Activated T-cell treated with anti-CD3 and anti-CD28 coated beads, Interleukin-2, amount 50 U/mL, for 4 hours (primary cell): ENCODE results near the gene CGB5. TPM values are rescaled to one million over a fixed set of nuclear protein-coding genes. Genes with fewer than 3 reads are reported as not detected.
"Not testable (repeated sequence)": the region's sequence is repeated elsewhere in the genome, so short reads cannot be mapped to it uniquely, and the experiment has no call there.

ENCODE experiments used
- ATAC-seq, 2 donors: fragments of 200-7000 bp; cut with Tn5 transposase; one replicate each; pipeline ENCODE4 v1.10.0; 2021
- DNase-seq: peaks from one replicate; pipeline ENCODE4 v3.0.0-alpha.2; 2020
- H3K27me3 Mint-ChIP-seq: one replicate; pipeline ENCODE4 v1.8.0; 2021; ENCODE audit warnings: low read depth, mixed read lengths
- H3K36me3 Mint-ChIP-seq: one replicate; pipeline ENCODE4 v1.8.0; 2022; ENCODE audit warnings: mixed read lengths; ENCODE audit not compliant: insufficient read depth
- H3K4me1 Mint-ChIP-seq: one replicate; pipeline ENCODE4 v1.8.0; 2021; ENCODE audit warnings: low read depth, mixed read lengths
- H3K4me3 Mint-ChIP-seq: one replicate; pipeline ENCODE4 v1.8.0; 2021; ENCODE audit warnings: mild to moderate bottlenecking, moderate library complexity, mixed read lengths
- H3K9me3 Mint-ChIP-seq: one replicate; pipeline ENCODE4 v1.8.0; 2021; ENCODE audit warnings: mixed read lengths
- total RNA-seq, 3 donors: library from RNA; stranded (reverse); gene quantifications; one replicate each; pipeline ENCODE4 v1.2.1, GENCODE V29; 2021

CGB5 gene
- total RNA-seq, 3 donors from 2014 or later = not detected

DNA sequence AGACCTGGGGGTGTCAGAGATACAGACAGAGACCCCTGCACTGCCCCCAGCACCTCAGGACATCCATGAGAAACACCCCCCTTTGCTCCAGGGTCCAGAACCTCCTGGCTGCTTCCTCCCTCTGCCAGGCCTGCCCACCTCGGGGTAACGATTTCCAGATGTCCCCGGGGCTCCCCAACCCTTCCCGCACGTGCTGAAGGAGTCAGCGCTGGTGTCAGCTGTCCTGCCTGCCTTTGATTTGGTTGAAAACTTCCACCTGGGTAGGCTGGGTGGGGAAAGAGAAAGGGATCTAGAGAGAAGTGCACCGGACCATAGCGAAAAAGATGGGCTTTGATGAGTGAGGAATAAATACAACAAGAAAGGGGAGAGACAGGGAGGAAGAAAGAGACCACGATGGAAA, 15.4 kb downstream of the CGB5 start:
- Mint-ChIP-seq H3K27me3 (peaks cover 57% of the 10 kb centered on the region), H3K4me1 (peaks cover 22% of the 10 kb centered on the region), H3K36me3 (no peaks in the 10 kb centered on the region), H3K9me3 (no peaks in the 10 kb centered on the region), H3K4me3 (no peak overlapping the region)
- no peak for DNase-seq
- ATAC-seq = no peak

GRCh38 chr19:49061000-49061399, 17.4 kb downstream of the CGB5 start:
- Mint-ChIP-seq H3K27me3 (peaks cover 68% of the 10 kb centered on the region), H3K4me3 (no peak overlapping the region)
- ATAC-seq = no peak

DNA sequence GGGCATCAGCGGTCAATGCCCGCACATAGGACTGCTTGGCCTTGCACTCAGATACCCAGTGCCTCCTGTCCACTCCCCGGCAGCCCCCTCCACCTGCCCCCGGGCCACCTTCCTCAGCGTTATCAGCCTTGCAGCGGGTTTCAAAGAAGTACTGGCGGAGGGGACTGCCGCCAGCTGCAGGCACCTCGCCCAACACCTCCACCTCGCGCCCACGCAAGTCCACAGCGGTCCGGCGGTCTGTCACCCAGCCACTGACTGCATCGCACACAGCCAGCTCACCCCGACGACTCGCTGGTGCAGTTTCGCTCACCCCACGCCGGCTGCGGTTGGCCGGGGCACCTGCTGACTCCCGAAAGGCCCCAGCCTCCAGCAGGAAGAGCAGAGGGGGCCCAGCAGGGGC, 17.8 kb downstream of the CGB5 start:
- Mint-ChIP-seq H3K9me3 (no peaks in the 10 kb centered on the region), H3K36me3 (no peaks in the 10 kb centered on the region), H3K4me3 (no peak overlapping the region), H3K4me1 (peaks cover 16% of the 10 kb centered on the region), H3K27me3 (peaks cover 71% of the 10 kb centered on the region)
- ATAC-seq = no peak
- DNase-seq = no peak

More at GRCh38 chr19:49061000-49061399, 17.4 kb downstream of the CGB5 start:
- Mint-ChIP-seq H3K4me1 (peaks cover 20% of the 10 kb centered on the region), H3K36me3 (no peaks in the 10 kb centered on the region), H3K9me3 (no peaks in the 10 kb centered on the region)
- DNase-seq = no peak

GRCh38 chr19:49064029-49064629, 20.5 kb downstream of the CGB5 start:
- H3K27me3 Mint-ChIP-seq = peaks cover 72% of the 10 kb centered on the region
- no peak overlapping the region for H3K4me3 Mint-ChIP-seq
- DNase-seq = no peak
- no peaks in the 10 kb centered on the region for H3K9me3 Mint-ChIP-seq
- ATAC-seq = no peak
- no peaks in the 10 kb centered on the region for H3K4me1 Mint-ChIP-seq
- no peaks in the 10 kb centered on the region for H3K36me3 Mint-ChIP-seq

- no peaks in the 10 kb centered on the region for H3K36me3 Mint-ChIP-seq
- H3K4me3 Mint-ChIP-seq = no peak within 1 kb of the TSS
- no peaks in the 10 kb centered on the region for H3K9me3 Mint-ChIP-seq
Observed at GRCh38 chr19:49064768-49065611, 21.3 kb downstream of the CGB5 start, which contains the start of gene NTF4. Gene NTF4, minus strand, starts transcription at chr19:49064818. Its CDS starts 2,821 bp downstream, at chr19:49061997.

DNA sequence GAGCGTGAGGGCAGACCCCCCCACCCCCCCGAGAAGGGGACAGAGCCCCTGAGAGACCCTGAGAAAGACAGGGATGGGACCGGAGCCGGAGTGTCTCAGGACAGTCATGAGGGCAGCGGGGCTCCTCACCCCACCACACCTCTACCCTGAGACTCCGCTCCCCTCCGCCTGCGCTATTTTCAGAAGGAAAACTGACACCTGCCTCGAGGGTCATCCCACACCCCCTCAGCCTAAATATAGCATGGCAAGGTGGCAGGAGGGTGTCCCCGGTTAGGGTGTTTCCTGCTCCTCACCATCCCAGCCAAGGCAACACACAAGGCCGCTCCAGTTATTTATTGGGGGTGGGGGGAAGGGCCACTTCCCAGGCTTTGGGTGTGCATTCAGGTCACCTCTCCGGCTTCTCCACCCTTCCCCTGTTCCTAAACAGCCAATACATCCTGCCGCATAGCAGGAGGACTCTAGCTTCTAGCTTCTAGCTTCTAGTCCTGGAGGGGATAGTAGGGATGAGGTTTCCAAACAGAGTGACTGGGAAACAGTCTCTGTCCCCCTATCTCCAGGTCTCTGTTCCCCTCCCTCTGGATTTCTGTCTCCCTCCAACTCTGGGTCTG, 22.4 kb downstream of the CGB5 start:
- no peak for ATAC-seq
- Mint-ChIP-seq H3K27me3 (peaks cover 78% of the 10 kb centered on the region), H3K4me3 (no peak overlapping the region), H3K9me3 (no peaks in the 10 kb centered on the region), H3K36me3 (peaks cover 2% of the 10 kb centered on the region), H3K4me1 (no peaks in the 10 kb centered on the region)
- no peak for DNase-seq

More at GRCh38 chr19:49064768-49065611, 21.3 kb downstream of the CGB5 start, which contains the start of gene NTF4:
- DNase-seq (no peak), ATAC-seq (peak; percentile 41 to 42)
- Mint-ChIP-seq H3K4me1 (no peaks in the 10 kb centered on the region), H3K27me3 (peaks cover 74% of the 10 kb centered on the region)

- ATAC-seq (no peak), DNase-seq (no peak)
- Mint-ChIP-seq H3K36me3 (peaks cover 2% of the 10 kb centered on the region), H3K9me3 (no peaks in the 10 kb centered on the region), H3K4me1 (peaks cover 2% of the 10 kb centered on the region), H3K4me3 (no peak overlapping the region), H3K27me3 (peaks cover 80% of the 10 kb centered on the region)
Observed at GRCh38 chr19:49067554-49067953, 23.9 kb downstream of the CGB5 start.

- no peaks in the 10 kb centered on the region for H3K9me3 Mint-ChIP-seq
- ATAC-seq (no peak), DNase-seq (no peak)
- peaks cover 11% of the 10 kb centered on the region for H3K4me1 Mint-ChIP-seq
- H3K4me3 Mint-ChIP-seq = no peak overlapping the region
- H3K36me3 Mint-ChIP-seq = peaks cover 2% of the 10 kb centered on the region
- H3K27me3 Mint-ChIP-seq = peaks cover 82% of the 10 kb centered on the region
Observed at GRCh38 chr19:49069026-49069425, 25.4 kb downstream of the CGB5 start.

GRCh38 chr19:49070416-49070815, 26.8 kb downstream of the CGB5 start:
- ATAC-seq (no peak), DNase-seq (no peak)
- Mint-ChIP-seq H3K9me3 (no peaks in the 10 kb centered on the region), H3K4me3 (no peak overlapping the region), H3K4me1 (peaks cover 11% of the 10 kb centered on the region), H3K36me3 (peaks cover 2% of the 10 kb centered on the region), H3K27me3 (peaks cover 80% of the 10 kb centered on the region)

DNA sequence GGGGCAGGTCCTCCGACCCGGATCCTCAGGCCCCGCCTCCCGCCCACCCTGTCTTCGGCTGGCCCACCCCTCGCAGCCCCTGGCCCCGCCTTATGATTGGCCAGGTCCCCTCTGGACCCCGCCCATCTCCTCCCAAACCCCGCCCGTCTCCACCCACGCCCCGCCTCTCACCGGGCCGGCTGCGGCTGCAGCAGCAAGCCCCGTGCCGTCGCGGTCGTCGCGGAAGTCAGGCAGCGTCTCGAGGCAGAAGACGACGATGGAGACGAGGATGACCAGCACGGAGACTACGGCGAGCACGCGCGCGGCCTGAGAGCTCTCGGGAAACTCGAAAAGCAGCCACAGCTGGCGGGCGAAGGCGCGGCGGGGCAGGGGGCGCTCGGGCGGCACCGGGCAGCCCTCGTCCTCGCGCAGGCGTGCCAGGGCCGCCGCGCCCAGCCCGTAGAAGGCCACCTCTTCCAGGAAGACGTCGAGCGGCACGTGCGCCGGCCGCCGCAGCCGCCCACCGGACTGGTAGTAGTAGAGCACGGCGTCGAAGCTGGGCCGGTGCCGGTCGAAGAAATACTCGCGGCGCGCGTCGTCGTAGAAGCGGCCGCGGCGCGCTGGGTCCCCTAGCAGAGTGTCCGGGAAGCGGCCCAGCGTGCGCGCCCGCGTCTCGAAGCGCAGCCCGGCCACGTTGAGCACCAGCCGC, 28.4 kb downstream of the CGB5 start:
- Mint-ChIP-seq H3K36me3 (peaks cover 2% of the 10 kb centered on the region), H3K4me1 (peaks cover 11% of the 10 kb centered on the region), H3K9me3 (no peaks in the 10 kb centered on the region), H3K27me3 (peaks cover 78% of the 10 kb centered on the region), H3K4me3 (no peak overlapping the region)
- DNase-seq (peak; percentile 35), ATAC-seq (no peak)

- H3K4me1 Mint-ChIP-seq = peaks cover 11% of the 10 kb centered on the region
- DNase-seq = no peak
- H3K4me3 Mint-ChIP-seq = no peak overlapping the region
- ATAC-seq = peak in 1 of 2 donors; percentile 48
- H3K36me3 Mint-ChIP-seq = peaks cover 2% of the 10 kb centered on the region
- peaks cover 70% of the 10 kb centered on the region for H3K27me3 Mint-ChIP-seq
- H3K9me3 Mint-ChIP-seq = no peaks in the 10 kb centered on the region
Observed at GRCh38 chr19:49073514-49074378, 30.1 kb downstream of the CGB5 start.

GRCh38 chr19:49074869-49075268, 31.2 kb downstream of the CGB5 start:
- Mint-ChIP-seq H3K4me1 (peaks cover 11% of the 10 kb centered on the region), H3K27me3 (peaks cover 59% of the 10 kb centered on the region)
- not testable (repeated sequence) for H3K9me3 Mint-ChIP-seq, ATAC-seq, DNase-seq, H3K36me3 Mint-ChIP-seq, H3K4me3 Mint-ChIP-seq

DNA sequence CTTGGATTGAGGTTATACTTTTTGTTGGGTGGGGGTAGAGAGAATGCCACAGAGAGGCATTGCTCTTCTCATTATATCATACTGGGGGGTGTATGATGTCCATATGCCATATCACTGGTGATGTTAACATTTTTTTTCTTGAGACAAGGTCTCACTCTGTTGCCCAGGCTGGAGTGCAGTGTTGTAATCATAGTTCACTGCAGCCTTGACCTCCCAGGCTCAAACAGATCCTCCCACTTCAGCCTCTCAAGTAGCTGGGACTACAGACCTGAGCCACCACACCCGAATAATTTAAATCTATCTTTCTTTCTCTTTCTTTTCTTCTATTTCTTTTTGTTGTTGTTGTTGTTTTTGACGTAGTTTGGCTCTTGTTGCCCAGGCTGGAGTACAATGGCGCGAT, 36.7 kb downstream of the CGB5 start:
- Mint-ChIP-seq H3K36me3 (no peaks in the 10 kb centered on the region), H3K27me3 (peaks cover 25% of the 10 kb centered on the region), H3K4me1 (peaks cover 6% of the 10 kb centered on the region), H3K9me3 (no peaks in the 10 kb centered on the region), H3K4me3 (no peak overlapping the region)
- ATAC-seq (no peak), DNase-seq (no peak)
